ENCODE results near the gene CASP10.
"Not testable (repeated sequence)": the region's sequence is repeated elsewhere in the genome, so short reads cannot be mapped to it uniquely, and the experiment has no call there.

CASP10 gene

GRCh38 chr2:201182650-201183364, at the start of gene CASP10:
CASP10 (plus strand) TSS chr2:201183141; CDS start chr2:201185778, 2,637 bp downstream.
- peak; percentile 14 for FAIRE-seq

- FAIRE-seq = no peak
Observed at GRCh38 chr2:201135386-201135785, 47.6 kb upstream of the CASP10 start.

- no peak for FAIRE-seq
Observed at GRCh38 chr2:201136889-201137321, 46.0 kb upstream of the CASP10 start.

- no peak for FAIRE-seq
Observed at GRCh38 chr2:201137505-201138400, 45.2 kb upstream of the CASP10 start.

- FAIRE-seq = no peak
Observed at GRCh38 chr2:201138401-201138970, 44.5 kb upstream of the CASP10 start.

GRCh38 chr2:201138986-201139781, 43.8 kb upstream of the CASP10 start:
- not testable (repeated sequence) for FAIRE-seq

- FAIRE-seq = no peak
Observed at GRCh38 chr2:201139836-201140604, 42.9 kb upstream of the CASP10 start.

GRCh38 chr2:201144101-201145051, 38.6 kb upstream of the CASP10 start:
- no peak for FAIRE-seq

- FAIRE-seq = no peak
Observed at GRCh38 chr2:201148434-201148990, 34.4 kb upstream of the CASP10 start.

GRCh38 chr2:201149064-201149820, 33.7 kb upstream of the CASP10 start:
- FAIRE-seq = no peak

GRCh38 chr2:201149821-201150165, 33.1 kb upstream of the CASP10 start:
- FAIRE-seq = not testable (repeated sequence)

- FAIRE-seq = no peak
Observed at GRCh38 chr2:201150454-201151020, 32.4 kb upstream of the CASP10 start.

GRCh38 chr2:201151127-201151981, 31.6 kb upstream of the CASP10 start:
- no peak for FAIRE-seq

GRCh38 chr2:201152517-201152916, 30.4 kb upstream of the CASP10 start:
- FAIRE-seq = no peak

GRCh38 chr2:201152999-201153815, 29.7 kb upstream of the CASP10 start:
- FAIRE-seq = no peak

- no peak for FAIRE-seq
Observed at GRCh38 chr2:201154615-201155399, 28.1 kb upstream of the CASP10 start.

GRCh38 chr2:201156036-201156435, 26.9 kb upstream of the CASP10 start:
- no peak for FAIRE-seq

Data from A204.1 (cell line).